ENCODE data around the gene DDX28. TPM values are rescaled to one million over a fixed set of nuclear protein-coding genes. Genes with fewer than 3 reads are reported as not detected.

Gene DDX28
- total and polyA plus RNA-seq, 2 donors (not counting 3 experiments of a cell fraction or from before 2014, with no cell fraction given): 8.4 to 12.5 TPM

GRCh38 chr16:68066763-68067162 lies 43.7 kb upstream of the DDX28 start:
- TF ChIP-seq GATA2 (IDR thresholded peaks at IDR 0.05; ENCODE audit: insufficient read depth, insufficient read length, low read depth, low read length) (no peak), CTCF (IDR thresholded peaks at IDR 0.05; ENCODE audit: extremely low read depth in 1 of 2, insufficient read depth in 1 of 2, low read depth in 1 of 2, low read length in 2 of 2) (no peak)
- no TSS peak for BruUV-seq (replicated peaks)
- no peak overlapping the region for H3K4me3 ChIP-seq (replicated peaks in 1 of 3; ENCODE audit: insufficient read depth in 1 of 3, low read depth in 1 of 3, low read length in 3 of 3)
- no peak overlapping the region for H3K9ac ChIP-seq (replicated peaks; ENCODE audit: extremely low read depth, insufficient read depth, low read length)
- H3K9me1 ChIP-seq (replicated peaks; ENCODE audit: control insufficient read depth, extremely low read depth, insufficient read depth, low read length): no peaks in the 10 kb centered on the region
- ChIA-PET POLR2A (no interaction called here), CTCF (interaction anchor here (2.9 to 5.4 kb wide), 3 partner anchors 10 to 251 kb away, joined by 14 to 34 read pairs (median 18); partner anchors contain the start of gene NFATC3)
- DNase-seq (ENCODE audit: low read depth, low spot score): no peak
- no peaks in the 10 kb centered on the region for H3K27me3 ChIP-seq (ENCODE audit: control insufficient read depth in 2 of 2, insufficient read depth in 2 of 2, low read length in 2 of 2)
- no peak overlapping the region for H3K27ac ChIP-seq (ENCODE audit: insufficient read depth, low read depth, low read length)
- no peaks in the 10 kb centered on the region for H3K79me2 ChIP-seq (ENCODE audit: control insufficient read depth, insufficient read depth, low read length)
- dilution Hi-C loops (cut with MboI; ENCODE audit: extremely low pct_ligation_motif_present, low sequenced_read_pairs): no loop called here
- no peak overlapping the region for H2AFZ ChIP-seq (ENCODE audit: low read depth, low read length)
- H3K4me1 ChIP-seq (ENCODE audit: control insufficient read depth, extremely low read depth, insufficient read depth, low read length): peaks cover 19% of the 10 kb centered on the region
- no peaks in the 10 kb centered on the region for H3K9me3 ChIP-seq (replicated peaks; ENCODE audit: control insufficient read depth, insufficient read depth, low read length)
- no peak for FAIRE-seq
- intact Hi-C loops (cut with micrococcal nuclease): no loop called here
- no peak overlapping the region for H3K4me2 ChIP-seq (ENCODE audit: insufficient read depth, low read length)
- H4K20me1 ChIP-seq (replicated peaks; ENCODE audit: control insufficient read depth, extremely low read depth, insufficient read depth, low read length): no peaks in the 10 kb centered on the region
- H3K36me3 ChIP-seq (ENCODE audit: control insufficient read depth in 2 of 2, extremely low read depth in 1 of 2, insufficient read depth in 2 of 2, low read length in 2 of 2): peaks cover 0 to 7% of the 10 kb centered on the region in 2 experiments

GRCh38 chr16:68065716-68066305 lies 42.8 kb upstream of the DDX28 start:
- ChIA-PET CTCF (interaction anchor here (0.9 to 5.4 kb wide), 13 partner anchors 11 to 250 kb away, joined by 3 to 34 read pairs (median 6); partner anchors contain the start of genes DDX28, DUS2, NFATC3 and NRN1L), POLR2A (no interaction called here)
- DNase-seq (ENCODE audit: low read depth, low spot score): peak; percentile 57
- Histone ChIP-seq H3K9me1 (replicated peaks; ENCODE audit: control insufficient read depth, extremely low read depth, insufficient read depth, low read length) (no peaks in the 10 kb centered on the region), H3K9me3 (replicated peaks; ENCODE audit: control insufficient read depth, insufficient read depth, low read length) (no peaks in the 10 kb centered on the region), H3K79me2 (ENCODE audit: control insufficient read depth, insufficient read depth, low read length) (no peaks in the 10 kb centered on the region), H3K4me1 (ENCODE audit: control insufficient read depth, extremely low read depth, insufficient read depth, low read length) (peaks cover 19% of the 10 kb centered on the region), H3K36me3 (ENCODE audit: control insufficient read depth in 2 of 2, extremely low read depth in 1 of 2, insufficient read depth in 2 of 2, low read length in 2 of 2) (peaks cover 0 to 4% of the 10 kb centered on the region in 2 experiments), H3K4me2 (ENCODE audit: insufficient read depth, low read length) (no peak overlapping the region), H3K9ac (replicated peaks; ENCODE audit: extremely low read depth, insufficient read depth, low read length) (no peak overlapping the region), H4K20me1 (replicated peaks; ENCODE audit: control insufficient read depth, extremely low read depth, insufficient read depth, low read length) (no peaks in the 10 kb centered on the region), H3K4me3 (replicated peaks in 1 of 3; ENCODE audit: insufficient read depth in 1 of 3, low read depth in 1 of 3, low read length in 3 of 3) (no peak overlapping the region), H2AFZ (ENCODE audit: low read depth, low read length) (no peak overlapping the region), H3K27ac (ENCODE audit: insufficient read depth, low read depth, low read length) (no peak overlapping the region), H3K27me3 (ENCODE audit: control insufficient read depth in 2 of 2, insufficient read depth in 2 of 2, low read length in 2 of 2) (no peaks in the 10 kb centered on the region)
- BruUV-seq (replicated peaks): no TSS peak
- TF ChIP-seq MAX (IDR thresholded peaks at IDR 0.05; ENCODE audit: insufficient read depth, insufficient read length) (no peak), EZH2 (IDR thresholded peaks at IDR 0.05; ENCODE audit: borderline replicate concordance, low read depth, low read length, severe bottlenecking) (no peak), GATA2 (IDR thresholded peaks at IDR 0.05; ENCODE audit: insufficient read depth, insufficient read length, low read depth, low read length) (no peak), POLR2AphosphoS5 (IDR thresholded peaks at IDR 0.05; ENCODE audit: insufficient read depth, low read depth, low read length) (no peak), POLR2A (IDR thresholded peaks at IDR 0.05; ENCODE audit: low read depth, low read length) (no peak), MYC (IDR thresholded peaks at IDR 0.05; ENCODE audit: low read depth, low read length) (no peak), JUN (IDR thresholded peaks at IDR 0.05; ENCODE audit: borderline replicate concordance, insufficient read depth, insufficient read length, low read depth) (no peak), FOS (IDR thresholded peaks at IDR 0.05; ENCODE audit: borderline replicate concordance, insufficient read depth, low read length) (no peak), CTCF (IDR thresholded peaks at IDR 0.05; ENCODE audit: extremely low read depth in 1 of 2, insufficient read depth in 1 of 2, low read depth in 1 of 2, low read length in 2 of 2) (no peak)
- dilution Hi-C loops (cut with MboI; ENCODE audit: extremely low pct_ligation_motif_present, low sequenced_read_pairs) (no loop called here), intact Hi-C loops (cut with micrococcal nuclease) (no loop called here)
- FAIRE-seq: peak; percentile 18
